Parathyroid adenoma (tissue), 2 donors: ENCODE results near the gene OR51E2.

ENCODE experiments used
- H2AFZ ChIP-seq: fragments of 300-600 bp; sonication (generic); one replicate; pipeline ENCODE4 v1.7.0; 2017; ENCODE audit warnings: antibody characterized with exemption, mild to moderate bottlenecking
- H3K27ac ChIP-seq: fragments of 300-600 bp; sonication (generic); one replicate; pipeline ENCODE4 v1.7.0; 2017
- H3K27me3 ChIP-seq: fragments of 300-600 bp; sonication (generic); one replicate; pipeline ENCODE4 v1.7.0; 2017; ENCODE audit warnings: low read length; ENCODE audit not compliant: control insufficient read depth, insufficient read depth
- H3K36me3 ChIP-seq: fragments of 300-600 bp; sonication (generic); one replicate; pipeline ENCODE4 v1.7.0; 2017; ENCODE audit warnings: low read length; ENCODE audit not compliant: control insufficient read depth, insufficient read depth
- H3K4me1 ChIP-seq: fragments of 300-600 bp; sonication (generic); one replicate; pipeline ENCODE4 v1.7.0; 2017; ENCODE audit warnings: control low read depth
- H3K4me2 ChIP-seq: fragments of 300-600 bp; sonication (generic); one replicate; pipeline ENCODE4 v1.7.0; 2017; ENCODE audit warnings: low read length
- H3K4me3 ChIP-seq: fragments of 300-600 bp; sonication (generic); one replicate; pipeline ENCODE4 v1.7.0; 2017; ENCODE audit warnings: low read depth, low read length
- H3K79me2 ChIP-seq: fragments of 300-600 bp; sonication (generic); one replicate; pipeline ENCODE4 v1.7.0; 2017; ENCODE audit warnings: control low read depth
- H3K9ac ChIP-seq: fragments of 300-600 bp; sonication (generic); one replicate; pipeline ENCODE4 v1.7.0; 2017; ENCODE audit warnings: mild to moderate bottlenecking
- H3K9me3 ChIP-seq: fragments of 300-600 bp; sonication (generic); one replicate; pipeline ENCODE4 v1.7.0; 2017; ENCODE audit warnings: low read length; ENCODE audit not compliant: control insufficient read depth
- CTCF ChIP-seq: fragments of 300-600 bp; sonication (generic); IDR thresholded peaks from one replicate; pipeline ENCODE4 v1.7.0; 2017; ENCODE audit warnings: antibody characterized with exemption, mild to moderate bottlenecking
- donor health status: primary hyperparathyroidism.

The OR51E2 gene

GRCh38 chr11:4713241-4713640, 15.6 kb upstream of the OR51E2 start:
- H3K9me3 ChIP-seq: no peaks in the 10 kb centered on the region
- no peak overlapping the region for H3K27ac ChIP-seq
- H3K36me3 ChIP-seq: no peaks in the 10 kb centered on the region
- H3K4me2 ChIP-seq: no peak overlapping the region
- H3K27me3 ChIP-seq: no peaks in the 10 kb centered on the region
- TF ChIP-seq CTCF: no peak
- no peak overlapping the region for H3K4me3 ChIP-seq
- H3K79me2 ChIP-seq: no peaks in the 10 kb centered on the region
- H2AFZ ChIP-seq: no peak overlapping the region
- no peaks in the 10 kb centered on the region for H3K4me1 ChIP-seq
- no peak overlapping the region for H3K9ac ChIP-seq

- Histone ChIP-seq H3K9ac (no peak overlapping the region), H3K4me3 (no peak overlapping the region), H3K36me3 (no peaks in the 10 kb centered on the region), H3K9me3 (no peaks in the 10 kb centered on the region), H3K4me2 (no peak overlapping the region), H3K4me1 (no peaks in the 10 kb centered on the region), H3K27ac (no peak overlapping the region), H3K79me2 (no peaks in the 10 kb centered on the region), H3K27me3 (no peaks in the 10 kb centered on the region), H2AFZ (no peak overlapping the region)
- TF ChIP-seq CTCF: no peak
These were observed 7.2 kb upstream of the OR51E2 start for GRCh38 chr11:4704790-4705334.

- Histone ChIP-seq H2AFZ (no peak within 1 kb of the TSS), H3K27me3 (no peaks in the 10 kb centered on the region), H3K9me3 (no peaks in the 10 kb centered on the region), H3K27ac (no peak within 1 kb of the TSS), H3K36me3 (no peaks in the 10 kb centered on the region), H3K4me1 (no peaks in the 10 kb centered on the region), H3K79me2 (no peaks in the 10 kb centered on the region), H3K4me2 (no peak within 1 kb of the TSS), H3K4me3 (no peak within 1 kb of the TSS), H3K9ac (no peak within 1 kb of the TSS)
- no peak for TF ChIP-seq CTCF
These were observed 6.6 kb upstream of the OR51E2 start, which contains the start of gene MMP26 for GRCh38 chr11:4704054-4704789. MMP26 (plus strand) TSS chr11:4704784.

GRCh38 chr11:4700436-4700820, 2.8 kb upstream of the OR51E2 start:
- TF ChIP-seq CTCF: no peak
- H3K27me3 ChIP-seq: no peaks in the 10 kb centered on the region
- H3K9ac ChIP-seq: no peak overlapping the region
- no peaks in the 10 kb centered on the region for H3K79me2 ChIP-seq
- H3K4me1 ChIP-seq: no peaks in the 10 kb centered on the region
- H2AFZ ChIP-seq: no peak overlapping the region
- H3K4me2 ChIP-seq: no peak overlapping the region
- no peaks in the 10 kb centered on the region for H3K9me3 ChIP-seq
- no peak overlapping the region for H3K27ac ChIP-seq
- no peaks in the 10 kb centered on the region for H3K36me3 ChIP-seq
- H3K4me3 ChIP-seq: no peak overlapping the region
